HG03196 (cell line): ENCODE results near the gene KNG1.
"Not testable (repeated sequence)": the region's sequence is repeated elsewhere in the genome, so short reads cannot be mapped to it uniquely, and the experiment has no call there.

ENCODE experiments used
- ATAC-seq: cut with Tn5 transposase; IDR thresholded peaks from one replicate; pipeline ENCODE4 v1.9.1; 2021; ENCODE audit not compliant: unreplicated experiment

Gene KNG1

DNA sequence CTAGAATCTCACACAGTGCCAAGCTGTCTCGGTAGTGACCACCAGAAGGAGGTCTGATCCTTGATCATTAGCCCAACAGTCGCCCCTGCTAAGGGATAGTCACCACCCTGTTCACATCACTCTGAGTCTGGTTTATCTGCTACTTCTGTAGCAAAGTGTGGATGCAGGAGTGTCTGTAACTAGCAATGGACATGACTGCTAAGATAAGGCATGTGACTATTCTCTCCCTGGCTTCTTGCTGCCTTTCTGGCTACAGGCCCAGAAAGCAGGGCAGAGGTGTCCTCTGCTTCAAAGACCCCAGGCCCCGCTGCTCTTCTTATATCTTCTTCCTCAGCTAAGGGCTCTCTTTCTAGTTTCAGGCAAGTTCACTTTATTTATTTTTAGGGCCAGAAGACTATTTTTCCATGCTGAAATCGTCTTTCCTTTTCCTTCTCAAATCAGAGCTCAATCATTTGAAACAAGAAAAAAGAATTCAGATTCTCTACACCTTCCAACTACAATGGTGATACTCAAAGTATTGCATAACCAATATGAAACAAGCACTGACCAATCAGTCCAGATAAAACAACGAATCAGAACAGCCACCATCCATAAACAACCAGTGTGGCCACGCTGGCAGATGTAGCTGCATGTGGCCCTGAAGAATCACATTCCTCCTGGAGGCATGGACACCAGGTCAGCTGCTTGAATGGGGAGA, 8.0 kb upstream of the KNG1 start:
- no peak for ATAC-seq

GRCh38 chr3:186710694-186711093, 6.5 kb upstream of the KNG1 start:
- ATAC-seq: not testable (repeated sequence)

- no peak for ATAC-seq
Observed at GRCh38 chr3:186713499-186713898, 3.7 kb upstream of the KNG1 start.

DNA sequence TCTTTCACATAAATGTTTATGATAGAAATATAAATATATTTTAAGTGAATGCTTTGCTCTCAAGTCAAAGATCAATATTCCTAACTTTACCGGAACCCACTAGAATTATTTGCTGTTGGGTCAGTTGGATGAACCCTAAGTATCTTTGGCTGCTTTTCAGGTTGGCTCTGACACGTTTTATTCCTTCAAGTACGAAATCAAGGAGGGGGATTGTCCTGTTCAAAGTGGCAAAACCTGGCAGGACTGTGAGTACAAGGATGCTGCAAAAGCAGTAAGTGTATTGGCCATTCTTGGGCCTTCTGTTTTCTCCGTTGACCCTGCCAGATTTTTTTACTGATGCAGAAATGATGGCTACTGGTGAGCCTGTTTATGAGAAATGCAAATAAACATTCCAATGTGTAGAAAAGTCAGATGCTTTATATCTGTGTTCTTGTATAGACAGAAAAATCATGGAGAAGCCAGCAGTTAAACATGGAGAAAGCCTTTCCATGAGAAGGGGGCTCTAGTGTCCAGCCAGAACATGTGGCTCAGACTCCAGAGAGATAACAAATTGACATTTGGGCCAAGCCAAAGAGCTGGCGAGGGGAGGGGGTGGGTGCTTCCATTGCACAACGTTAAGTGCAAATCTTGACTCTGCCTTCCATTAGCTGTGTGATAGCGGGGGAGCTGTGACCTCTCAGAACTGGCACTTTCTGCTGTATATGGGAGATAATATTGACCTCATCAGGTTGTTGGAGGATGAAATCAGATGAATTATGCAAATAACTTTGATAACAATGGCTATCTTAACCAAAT, 3.0 kb downstream of the KNG1 start:
- ATAC-seq: no peak

- ATAC-seq: no peak
Observed at GRCh38 chr3:186722457-186722856, 5.3 kb downstream of the KNG1 start.

GRCh38 chr3:186724911-186725310, 7.8 kb downstream of the KNG1 start:
- ATAC-seq: no peak

GRCh38 chr3:186732169-186732766, 15.1 kb downstream of the KNG1 start:
- no peak for ATAC-seq

- no peak for ATAC-seq
Observed at GRCh38 chr3:186742618-186743380, 25.6 kb downstream of the KNG1 start.

GRCh38 chr3:186743666-186744065, 26.5 kb downstream of the KNG1 start:
- ATAC-seq: no peak

DNA sequence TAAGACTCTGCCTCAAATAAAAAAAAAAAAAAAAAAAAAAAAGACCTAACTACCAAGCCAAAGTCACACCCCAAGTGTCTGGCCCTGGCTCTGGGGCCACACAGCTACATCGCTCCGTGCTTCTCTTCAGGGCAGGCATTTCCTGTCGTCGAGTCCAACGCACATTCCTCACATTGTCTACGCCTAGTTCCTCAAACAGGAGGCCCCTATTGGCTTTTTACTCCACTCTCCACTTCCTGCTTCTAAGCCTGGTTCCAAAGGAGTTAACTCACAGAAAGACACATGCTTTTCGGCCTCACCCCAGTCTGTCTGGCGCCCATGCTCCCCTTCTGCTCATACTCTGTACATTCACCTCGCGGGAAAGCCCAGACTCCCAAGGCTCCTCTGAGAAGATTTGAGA, 28.8 kb downstream of the KNG1 start:
- no peak for ATAC-seq

- ATAC-seq: no peak
Observed at GRCh38 chr3:186750316-186750715, 33.2 kb downstream of the KNG1 start.

DNA sequence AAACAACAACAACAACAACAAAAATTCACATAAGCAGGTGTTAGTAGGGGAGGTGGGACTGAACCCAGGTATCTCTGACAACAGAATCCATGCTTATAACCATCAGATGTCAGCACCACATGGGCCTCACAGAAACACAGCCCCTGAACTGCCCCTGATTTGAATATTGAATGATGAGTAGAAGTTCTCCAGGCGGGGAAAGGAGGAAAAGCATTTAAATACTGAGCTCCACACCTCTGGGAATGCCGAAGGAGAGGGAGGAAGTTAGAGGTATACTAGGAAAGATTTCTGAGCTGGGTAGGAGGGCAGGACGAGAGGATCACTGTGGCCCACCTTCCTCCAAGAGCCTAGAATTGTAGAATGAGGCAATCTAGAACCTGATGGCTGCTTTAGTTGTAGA, 34.3 kb downstream of the KNG1 start:
- no peak for ATAC-seq

- no peak for ATAC-seq
Observed at GRCh38 chr3:186754006-186754405, 36.8 kb downstream of the KNG1 start.

- ATAC-seq: no peak
Observed at GRCh38 chr3:186754871-186755270, 37.7 kb downstream of the KNG1 start.

GRCh38 chr3:186757214-186757613, 40.1 kb downstream of the KNG1 start:
- no peak for ATAC-seq

DNA sequence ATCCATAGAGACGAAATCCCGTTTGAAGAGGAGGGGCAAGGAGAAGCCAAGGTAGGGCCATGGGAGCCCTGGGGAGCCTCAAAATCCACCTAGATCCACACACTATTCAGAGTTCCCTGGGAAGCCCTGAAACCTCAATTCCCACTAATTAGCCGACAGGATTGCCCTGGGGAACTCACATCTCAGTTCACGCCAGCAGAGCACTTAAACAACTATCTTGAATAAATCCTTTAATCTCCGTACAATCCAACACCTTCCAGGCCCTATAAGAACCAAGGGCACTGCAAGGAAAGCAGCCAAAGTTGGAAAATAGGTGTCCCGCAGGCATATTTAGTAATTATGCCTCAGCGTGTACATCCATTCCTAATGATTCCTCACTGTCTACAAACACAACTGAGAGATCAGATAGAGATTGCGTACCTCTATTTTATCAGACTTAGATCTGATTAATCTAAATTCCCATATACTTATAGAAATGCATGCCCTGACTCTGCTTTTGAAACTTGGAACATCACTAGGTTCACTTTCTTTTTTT, 40.6 kb downstream of the KNG1 start:
- ATAC-seq: no peak

DNA sequence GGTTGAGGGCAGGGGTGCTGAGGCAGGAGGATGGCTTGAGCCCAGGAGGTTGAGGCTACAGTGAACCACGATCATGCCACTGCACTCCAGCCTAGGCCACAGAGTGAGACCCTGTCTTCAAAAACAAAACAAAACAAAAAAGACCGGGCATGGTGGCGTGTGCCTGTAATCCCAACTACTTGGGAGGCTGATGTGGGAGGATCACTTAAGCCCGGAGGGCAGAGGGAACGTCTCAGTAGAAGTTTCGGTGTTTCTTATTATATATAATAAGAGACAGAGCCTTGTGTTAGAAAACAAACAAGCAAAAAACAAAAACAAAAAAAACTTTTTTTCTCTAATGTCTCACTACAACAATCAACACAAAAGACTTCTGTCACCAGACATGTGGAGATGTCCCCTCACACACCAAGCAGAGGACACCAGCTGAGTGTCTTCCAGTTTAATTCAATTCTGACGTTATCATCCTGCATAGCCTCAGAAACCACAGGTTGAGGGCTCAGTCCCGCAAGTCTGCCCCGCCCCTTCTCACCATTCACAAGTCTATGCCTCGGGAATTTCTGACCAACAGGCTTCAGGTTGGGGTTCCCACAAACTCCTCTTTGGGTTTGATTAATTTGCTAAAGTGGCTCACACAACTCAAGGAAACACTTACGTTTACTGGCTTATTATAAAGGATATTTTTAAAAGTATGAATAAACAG, 42.2 kb downstream of the KNG1 start:
- ATAC-seq: no peak

- ATAC-seq: no peak
Observed at GRCh38 chr3:186760141-186760833, 43.1 kb downstream of the KNG1 start.

DNA sequence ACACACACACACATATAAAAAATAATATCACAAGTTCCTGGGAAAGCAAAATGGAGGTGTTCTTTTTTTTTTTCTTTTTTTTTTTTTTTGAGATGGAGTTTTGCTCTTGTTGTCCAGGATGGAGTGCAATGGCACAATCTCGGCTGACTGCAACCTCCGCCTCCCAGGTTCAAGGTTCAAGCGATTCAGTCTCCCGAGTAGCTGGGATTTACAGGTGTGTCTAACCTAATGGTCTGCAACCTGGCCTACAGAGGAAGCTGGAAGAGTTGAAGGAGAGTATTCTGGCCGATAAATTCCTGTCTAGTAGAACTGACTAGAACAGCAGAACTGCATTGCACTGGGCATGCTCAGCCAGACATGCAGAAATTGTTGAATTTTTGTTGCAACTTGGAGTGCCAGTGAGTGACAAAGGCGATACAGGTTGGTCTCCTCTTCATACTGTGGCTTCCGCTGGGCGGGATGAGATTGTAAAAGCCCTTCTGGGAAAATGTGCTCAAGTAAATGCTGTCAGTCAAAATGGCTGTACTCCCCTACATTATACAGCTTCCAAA, 43.8 kb downstream of the KNG1 start:
- no peak for ATAC-seq

DNA sequence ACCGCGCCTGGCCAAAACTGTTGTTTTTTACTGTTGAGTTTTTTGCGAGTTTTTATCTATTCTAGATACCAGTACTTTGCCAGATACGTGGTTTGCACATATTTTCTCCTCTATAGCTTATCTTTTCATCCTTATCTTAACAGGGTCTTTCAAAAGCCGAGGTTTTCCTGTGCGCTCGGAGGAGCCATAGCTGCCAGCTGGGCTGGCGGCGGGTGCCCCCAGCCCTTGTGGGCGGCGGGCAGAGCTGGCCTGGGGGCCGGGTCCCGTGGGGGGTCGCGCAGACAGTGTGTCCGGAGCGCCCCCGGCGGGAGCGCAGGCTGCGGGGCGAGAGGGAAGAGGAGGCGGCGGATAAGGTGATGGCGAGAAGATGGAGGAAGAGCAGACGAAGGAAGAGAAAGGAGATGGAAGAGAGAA, 55.1 kb downstream of the KNG1 start:
- ATAC-seq: peak; percentile 16
